Activated naive CD4-positive, alpha-beta T cell treated with anti-CD3 and anti-CD28 coated beads for 36 hours (primary cell): ENCODE data around the gene MRM2. TPM values are rescaled to one million over a fixed set of nuclear protein-coding genes. Genes with fewer than 3 reads are reported as not detected.

Experiments used
- CTCF ChIA-PET: fragments of 350-600 bp; sonication (Branson Sonifier 250); formaldehyde crosslinking; loops from one replicate; lab custom pipeline; 2021; ENCODE audit warnings: antibody characterized with exemption; lab: Charles Lee
- DNase-seq: peaks from one replicate; pipeline ENCODE4 v3.0.0-alpha.2; 2020
- H3K27ac Mint-ChIP-seq: one replicate; pipeline ENCODE4 v1.8.0; 2021; ENCODE audit warnings: mild to moderate bottlenecking, mixed read lengths
- H3K27me3 Mint-ChIP-seq: one replicate; pipeline ENCODE4 v1.8.0; 2021; ENCODE audit warnings: low read depth, mixed read lengths
- H3K36me3 Mint-ChIP-seq: one replicate; pipeline ENCODE4 v1.8.0; 2021; ENCODE audit warnings: low read depth, mixed read lengths
- H3K4me1 Mint-ChIP-seq: one replicate; pipeline ENCODE4 v1.8.0; 2021; ENCODE audit warnings: low read depth, mixed read lengths
- H3K4me3 Mint-ChIP-seq: one replicate; pipeline ENCODE4 v1.8.0; 2021; ENCODE audit warnings: mild to moderate bottlenecking, moderate library complexity, mixed read lengths
- H3K9me3 Mint-ChIP-seq: one replicate; pipeline ENCODE4 v1.8.0; 2021; ENCODE audit warnings: mixed read lengths
- intact Hi-C: fragments of 100-400 bp; cut with micrococcal nuclease; formaldehyde crosslinking; loops from one replicate; pipeline ENCODE4 v1.15.1; 2023
- total RNA-seq, 2 experiments: library from RNA; stranded (reverse); gene quantifications; one replicate each; pipeline ENCODE4 v1.2.3, GENCODE V29; 2021

MRM2 gene
- total RNA-seq, 2 experiments from 2014 or later, result 21.0 to 24.0 TPM

DNA sequence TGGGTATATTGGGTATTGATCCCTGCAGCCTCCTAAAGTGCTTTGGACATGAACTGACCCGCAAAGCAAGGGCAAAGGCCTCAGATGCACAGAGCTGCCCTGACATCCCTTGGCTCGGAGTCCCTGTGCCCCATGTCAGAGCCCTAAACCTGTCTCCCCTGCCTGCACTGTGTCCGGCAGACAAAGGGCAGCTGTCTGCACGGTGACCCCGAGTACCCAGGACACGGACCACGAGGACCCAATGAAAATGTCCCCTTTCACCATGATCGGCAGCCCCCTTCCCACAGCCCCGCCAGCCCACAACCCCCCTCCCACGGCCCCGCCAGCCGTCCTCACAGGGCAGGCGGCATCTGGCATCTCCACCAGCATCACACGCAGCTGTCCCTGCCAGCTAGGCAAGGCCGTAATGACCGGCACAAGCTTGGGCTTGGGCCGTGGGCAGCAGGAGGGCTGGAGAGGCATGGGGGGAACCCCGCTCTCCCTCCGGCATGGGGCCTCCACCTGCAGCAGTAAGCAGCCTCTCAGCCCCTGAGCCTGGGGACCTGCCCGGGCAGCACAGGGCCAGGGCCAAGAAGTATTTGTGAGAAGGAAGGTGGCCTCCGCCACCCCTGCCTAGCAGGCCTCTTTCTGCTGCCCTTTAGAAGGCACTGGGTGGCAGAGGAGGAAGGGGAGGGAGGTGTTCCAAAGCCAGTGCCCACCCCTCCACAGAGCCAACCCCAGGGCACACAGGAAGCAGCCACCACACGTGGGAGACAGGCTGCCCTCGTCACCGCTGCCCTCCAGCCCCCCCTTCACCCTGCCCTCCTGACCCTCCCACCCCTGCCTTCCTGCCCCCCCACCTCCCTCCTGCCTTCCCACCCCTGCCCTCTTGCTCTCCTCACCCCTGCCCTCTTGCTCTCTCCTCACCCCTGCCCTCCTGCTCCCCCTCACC, 10.1 kb upstream of the MRM2 start:
- intact Hi-C loops, result no loop called here
- H3K36me3 Mint-ChIP-seq, result peaks cover 11% of the 10 kb centered on the region
- H3K27me3 Mint-ChIP-seq, result no peaks in the 10 kb centered on the region
- no peak overlapping the region for H3K4me3 Mint-ChIP-seq
- H3K9me3 Mint-ChIP-seq, result no peaks in the 10 kb centered on the region
- peaks cover 11% of the 10 kb centered on the region for H3K4me1 Mint-ChIP-seq
- no peak overlapping the region for H3K27ac Mint-ChIP-seq
- CTCF ChIA-PET, result no interaction called here
- DNase-seq, result peak; percentile 18

DNA sequence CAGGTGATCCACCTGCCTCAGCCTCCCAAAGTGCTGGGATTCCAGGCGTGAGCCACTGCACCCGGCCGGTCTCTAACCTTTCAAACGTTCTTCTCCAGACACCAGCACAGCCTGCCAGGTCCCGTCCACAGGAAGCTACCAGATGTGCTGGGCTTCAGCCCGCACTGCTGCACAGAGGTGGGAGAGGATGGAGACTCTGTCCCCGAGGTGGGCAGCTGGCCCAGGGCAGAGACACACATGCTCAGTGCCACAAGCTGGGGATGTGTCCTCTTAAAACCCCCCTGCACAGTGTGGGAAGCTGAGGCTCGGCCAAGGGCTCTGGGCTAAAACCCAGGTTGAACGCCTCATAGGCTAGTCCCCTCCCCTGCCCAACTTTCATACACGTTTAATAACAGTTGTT, 9.4 kb upstream of the MRM2 start:
- Mint-ChIP-seq H3K27me3 (no peaks in the 10 kb centered on the region), H3K4me1 (peaks cover 11% of the 10 kb centered on the region), H3K9me3 (no peaks in the 10 kb centered on the region), H3K36me3 (peaks cover 10% of the 10 kb centered on the region), H3K27ac (no peak overlapping the region), H3K4me3 (no peak overlapping the region)
- CTCF ChIA-PET, result no interaction called here
- no peak for DNase-seq
- intact Hi-C loops, result no loop called here

GRCh38 chr7:2249744-2250323, 7.8 kb upstream of the MRM2 start:
- H3K36me3 Mint-ChIP-seq, result peaks cover 14% of the 10 kb centered on the region
- no peak overlapping the region for H3K27ac Mint-ChIP-seq
- no peak overlapping the region for H3K4me3 Mint-ChIP-seq
- DNase-seq, result no peak
- intact Hi-C loops, result no loop called here
- H3K4me1 Mint-ChIP-seq, result peaks cover 15% of the 10 kb centered on the region
- no peaks in the 10 kb centered on the region for H3K9me3 Mint-ChIP-seq
- CTCF ChIA-PET, result interaction anchor here (1.0 kb wide), 1 partner anchor 101 kb away, joined by 3 read pairs; no protein-coding TSS in a partner anchor
- H3K27me3 Mint-ChIP-seq, result no peaks in the 10 kb centered on the region

- peaks cover 15% of the 10 kb centered on the region for H3K4me1 Mint-ChIP-seq
- H3K4me3 Mint-ChIP-seq, result no peak overlapping the region
Measured at GRCh38 chr7:2248984-2249694, 7.1 kb upstream of the MRM2 start.

GRCh38 chr7:2247141-2247995, 5.4 kb upstream of the MRM2 start:
- Mint-ChIP-seq H3K27ac (no peak overlapping the region), H3K36me3 (peaks cover 19% of the 10 kb centered on the region), H3K4me1 (peaks cover 20% of the 10 kb centered on the region), H3K4me3 (no peak overlapping the region), H3K9me3 (no peaks in the 10 kb centered on the region), H3K27me3 (no peaks in the 10 kb centered on the region)
- CTCF ChIA-PET, result interaction anchor here (0.8 kb wide), 1 partner anchor 101 kb away, joined by 7 read pairs; no protein-coding TSS in a partner anchor
- intact Hi-C loops, result loop anchor here (1.0 kb wide), 1 partner anchor 101 kb away; no protein-coding TSS in a partner anchor
- DNase-seq, result peak; percentile 19

More at GRCh38 chr7:2248984-2249694, 7.1 kb upstream of the MRM2 start:
- peak; percentile 16 for DNase-seq
- CTCF ChIA-PET, result interaction anchor here (0.6 to 1.0 kb wide), 3 partner anchors 83 to 965 kb away, joined by 3 read pairs; no protein-coding TSS in a partner anchor
- Mint-ChIP-seq H3K27ac (no peak overlapping the region), H3K27me3 (no peaks in the 10 kb centered on the region), H3K9me3 (no peaks in the 10 kb centered on the region), H3K36me3 (peaks cover 18% of the 10 kb centered on the region)
- intact Hi-C loops, result no loop called here

DNA sequence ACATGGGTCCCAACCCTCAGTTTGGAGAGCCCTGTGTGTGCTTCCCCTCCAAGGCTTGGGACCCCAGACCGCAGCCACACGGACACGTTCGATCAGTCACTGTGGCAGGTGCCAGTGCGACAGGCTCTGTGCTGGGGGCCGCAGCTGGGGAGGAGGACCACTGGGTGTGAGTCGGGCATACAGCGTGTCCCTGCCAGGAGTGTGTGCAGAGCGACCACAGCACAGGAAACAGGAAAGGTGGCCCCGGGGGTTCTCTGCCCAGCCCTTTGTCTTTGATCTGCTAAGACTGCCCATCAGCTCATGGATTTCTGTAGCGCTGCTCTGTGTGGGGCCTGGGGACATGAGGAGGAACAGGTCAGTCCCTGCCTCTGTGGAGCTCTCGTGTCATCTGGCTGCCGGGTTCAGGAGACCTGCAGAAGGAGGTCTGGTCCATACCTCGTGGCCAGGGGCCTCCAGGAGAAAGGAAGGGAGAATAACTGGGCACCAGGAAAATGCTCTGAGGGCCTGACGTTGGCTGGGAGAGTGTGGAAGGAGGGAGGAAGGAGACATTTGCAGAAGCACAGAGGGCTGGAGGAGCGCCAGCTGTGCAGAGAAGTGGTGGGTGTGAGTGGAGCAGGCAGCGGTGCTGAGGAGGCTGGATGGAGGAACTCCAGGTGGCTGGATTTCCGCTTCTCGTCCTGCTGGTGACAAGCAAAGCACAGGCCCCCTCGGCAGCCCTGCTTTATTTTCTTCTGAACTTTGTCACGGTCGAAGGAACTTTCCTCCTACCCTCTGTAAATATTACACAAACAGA, 4.1 kb upstream of the MRM2 start:
- intact Hi-C loops, result no loop called here
- CTCF ChIA-PET, result interaction anchor here (0.5 to 1.1 kb wide), 3 partner anchors 10 to 210 kb away, joined by 3 to 4 read pairs (median 3); no protein-coding TSS in a partner anchor
- no peak for DNase-seq
- Mint-ChIP-seq H3K36me3 (peaks cover 23% of the 10 kb centered on the region), H3K9me3 (no peaks in the 10 kb centered on the region), H3K4me1 (peaks cover 20% of the 10 kb centered on the region), H3K4me3 (no peak overlapping the region), H3K27me3 (no peaks in the 10 kb centered on the region), H3K27ac (no peak overlapping the region)

GRCh38 chr7:2244404-2244995, 2.5 kb upstream of the MRM2 start:
- no peak overlapping the region for H3K4me3 Mint-ChIP-seq
- DNase-seq, result no peak
- CTCF ChIA-PET, result interaction anchor here (1.1 kb wide), 1 partner anchor 8 kb away, joined by 3 read pairs; no protein-coding TSS in a partner anchor

GRCh38 chr7:2243458-2243857, 1.5 kb upstream of the MRM2 start:
- intact Hi-C loops, result loop anchor here (2.0 kb wide), 1 partner anchor 109 kb away; no protein-coding TSS in a partner anchor
- no peak overlapping the region for H3K27ac Mint-ChIP-seq
- no peaks in the 10 kb centered on the region for H3K9me3 Mint-ChIP-seq
- no peak for DNase-seq
- peaks cover 16% of the 10 kb centered on the region for H3K36me3 Mint-ChIP-seq
- peak overlapping the region; percentile 97 for H3K4me3 Mint-ChIP-seq
- peaks cover 21% of the 10 kb centered on the region for H3K4me1 Mint-ChIP-seq
- H3K27me3 Mint-ChIP-seq, result no peaks in the 10 kb centered on the region
- CTCF ChIA-PET, result no interaction called here

More at GRCh38 chr7:2244404-2244995, 2.5 kb upstream of the MRM2 start:
- H3K36me3 Mint-ChIP-seq, result peaks cover 19% of the 10 kb centered on the region
- H3K9me3 Mint-ChIP-seq, result no peaks in the 10 kb centered on the region
- peaks cover 27% of the 10 kb centered on the region for H3K4me1 Mint-ChIP-seq
- H3K27me3 Mint-ChIP-seq, result no peaks in the 10 kb centered on the region
- intact Hi-C loops, result no loop called here
- H3K27ac Mint-ChIP-seq, result no peak overlapping the region

GRCh38 chr7:2242541-2243429, 780 bp upstream of the MRM2 start:
- no peaks in the 10 kb centered on the region for H3K9me3 Mint-ChIP-seq
- peak overlapping the region; percentile 93 for H3K27ac Mint-ChIP-seq
- peak overlapping the region; percentile 97 for H3K4me3 Mint-ChIP-seq
- peak; percentile 37 for DNase-seq
- H3K27me3 Mint-ChIP-seq, result no peaks in the 10 kb centered on the region
- peaks cover 17% of the 10 kb centered on the region for H3K4me1 Mint-ChIP-seq
- intact Hi-C loops, result loop anchor here (1.0 to 2.0 kb wide), 2 partner anchors 10 to 110 kb away; partner anchors contain the start of gene MAD1L1
- CTCF ChIA-PET, result no interaction called here
- peaks cover 20% of the 10 kb centered on the region for H3K36me3 Mint-ChIP-seq

GRCh38 chr7:2239242-2239641, 2.8 kb downstream of the MRM2 start:
- CTCF ChIA-PET, result interaction anchor here (0.5 to 0.7 kb wide), 2 partner anchors 14 to 98 kb away, joined by 3 read pairs; no protein-coding TSS in a partner anchor
- Mint-ChIP-seq H3K27me3 (no peaks in the 10 kb centered on the region), H3K4me3 (no peak overlapping the region), H3K27ac (no peak overlapping the region), H3K9me3 (no peaks in the 10 kb centered on the region), H3K36me3 (peaks cover 29% of the 10 kb centered on the region), H3K4me1 (peaks cover 16% of the 10 kb centered on the region)
- DNase-seq, result no peak
- intact Hi-C loops, result no loop called here
